DND-41 (cell line): ENCODE measurements around the gene GVQW3.

Source experiments
- ATAC-seq: fragments of 200-7000 bp; cut with Tn5 transposase; 3 replicates; pipeline ENCODE4 v1.9.1; 2021; ENCODE audit warnings: low read depth; ENCODE audit not compliant: insufficient read depth
- DNase-seq: peaks from one replicate; pipeline ENCODE4 v3.0.0-alpha.2; 2020
- H2AFZ ChIP-seq: 2 replicates; pipeline ENCODE4 v1.6.0; 2012; ENCODE audit warnings: low read depth, low read length
- H3K27ac ChIP-seq: 2 replicates; pipeline ENCODE4 v1.5.1; 2012; ENCODE audit warnings: low read length, inconsistent platforms
- H3K27me3 ChIP-seq: fragments of 200-600 bp; sonication (generic); 2 replicates; pipeline ENCODE4 v1.6.0; 2012; ENCODE audit warnings: low read length, mild to moderate bottlenecking, inconsistent platforms; ENCODE audit not compliant: insufficient read depth, poor library complexity
- H3K36me3 ChIP-seq: 2 replicates; pipeline ENCODE4 v1.5.1; 2012; ENCODE audit warnings: low read length, inconsistent platforms; ENCODE audit not compliant: insufficient read depth
- H3K4me1 ChIP-seq: 2 replicates; pipeline ENCODE4 v1.5.1; 2012; ENCODE audit warnings: mild to moderate bottlenecking, low read length; ENCODE audit not compliant: insufficient read depth
- H3K4me2 ChIP-seq: 2 replicates; pipeline ENCODE4 v1.6.0; 2012; ENCODE audit warnings: mild to moderate bottlenecking, moderate library complexity, low read length, inconsistent platforms; ENCODE audit not compliant: insufficient read depth
- H3K4me3 ChIP-seq, 2 experiments: fragments of 200-600 bp in 1 of 2; shearing (Covaris generic) in 1 of 2; 2 replicates each; pipeline ENCODE4 v1.5.1; 2012 to 2016; ENCODE audit warnings: inconsistent platforms in 2 of 2, low read length in 2 of 2, mild to moderate bottlenecking in 2 of 2, low read depth in 1 of 2, moderate library complexity in 1 of 2
- H3K79me2 ChIP-seq: 2 replicates; pipeline ENCODE4 v1.6.0; 2012; ENCODE audit warnings: low read length, inconsistent platforms; ENCODE audit not compliant: insufficient read depth
- H3K9ac ChIP-seq: 2 replicates; pipeline ENCODE4 v1.6.0; 2012; ENCODE audit warnings: low read depth, mild to moderate bottlenecking, inconsistent platforms, low read length, moderate library complexity
- H3K9me3 ChIP-seq: 2 replicates; pipeline ENCODE4 v1.5.1; 2012; ENCODE audit warnings: low read length, moderate library complexity, mild to moderate bottlenecking, inconsistent platforms; ENCODE audit not compliant: insufficient read depth, severe bottlenecking
- H4K20me1 ChIP-seq: 2 replicates; pipeline ENCODE4 v1.6.0; 2012; ENCODE audit warnings: low read length; ENCODE audit not compliant: insufficient read depth
- EZH2 ChIP-seq: IDR thresholded peaks from 3 replicates; pipeline ENCODE4 v1.6.1; 2012; ENCODE audit warnings: borderline replicate concordance, low read depth, mild to moderate bottlenecking, moderate library complexity, low read length, inconsistent platforms; ENCODE audit not compliant: severe bottlenecking
- TF ChIP-seq, protein P1 (sequence below): IDR thresholded peaks from 2 replicates; pipeline ENCODE4 v1.5.1; 2012; ENCODE audit warnings: borderline replicate concordance, low read length, moderate library complexity, mild to moderate bottlenecking; ENCODE audit not compliant: poor library complexity, severe bottlenecking; ENCODE audit errors: extremely low read depth

Gene GVQW3

DNA sequence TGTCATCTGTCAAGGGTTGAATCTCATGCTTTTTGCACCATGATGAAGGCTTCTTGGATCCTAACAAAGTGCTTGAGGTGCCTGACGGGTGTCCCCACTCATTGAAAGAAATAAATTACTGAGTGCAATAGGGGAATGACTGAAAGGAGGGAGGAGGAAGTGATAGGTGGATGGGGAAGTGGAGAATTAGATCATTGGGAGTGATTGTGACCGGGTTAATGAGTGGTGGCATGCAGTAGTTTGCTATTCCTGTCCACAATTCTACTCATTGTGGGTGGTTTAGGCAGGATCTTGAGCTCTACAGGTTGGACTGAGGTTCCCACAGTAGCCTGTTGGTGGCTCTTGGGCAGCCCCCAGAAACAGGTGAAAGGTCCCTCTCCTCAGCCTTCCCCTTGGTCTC, 44.5 kb upstream of the GVQW3 start:
- Histone ChIP-seq H3K9ac (no peak overlapping the region), H2AFZ (no peak overlapping the region), H3K9me3 (peaks cover 17% of the 10 kb centered on the region), H3K79me2 (no peaks in the 10 kb centered on the region), H3K27me3 (no peaks in the 10 kb centered on the region), H4K20me1 (no peaks in the 10 kb centered on the region), H3K4me3 (no peak overlapping the region), H3K4me2 (no peak overlapping the region), H3K27ac (no peak overlapping the region), H3K36me3 (no peaks in the 10 kb centered on the region), H3K4me1 (no peaks in the 10 kb centered on the region)
- TF ChIP-seq, protein P1, sequence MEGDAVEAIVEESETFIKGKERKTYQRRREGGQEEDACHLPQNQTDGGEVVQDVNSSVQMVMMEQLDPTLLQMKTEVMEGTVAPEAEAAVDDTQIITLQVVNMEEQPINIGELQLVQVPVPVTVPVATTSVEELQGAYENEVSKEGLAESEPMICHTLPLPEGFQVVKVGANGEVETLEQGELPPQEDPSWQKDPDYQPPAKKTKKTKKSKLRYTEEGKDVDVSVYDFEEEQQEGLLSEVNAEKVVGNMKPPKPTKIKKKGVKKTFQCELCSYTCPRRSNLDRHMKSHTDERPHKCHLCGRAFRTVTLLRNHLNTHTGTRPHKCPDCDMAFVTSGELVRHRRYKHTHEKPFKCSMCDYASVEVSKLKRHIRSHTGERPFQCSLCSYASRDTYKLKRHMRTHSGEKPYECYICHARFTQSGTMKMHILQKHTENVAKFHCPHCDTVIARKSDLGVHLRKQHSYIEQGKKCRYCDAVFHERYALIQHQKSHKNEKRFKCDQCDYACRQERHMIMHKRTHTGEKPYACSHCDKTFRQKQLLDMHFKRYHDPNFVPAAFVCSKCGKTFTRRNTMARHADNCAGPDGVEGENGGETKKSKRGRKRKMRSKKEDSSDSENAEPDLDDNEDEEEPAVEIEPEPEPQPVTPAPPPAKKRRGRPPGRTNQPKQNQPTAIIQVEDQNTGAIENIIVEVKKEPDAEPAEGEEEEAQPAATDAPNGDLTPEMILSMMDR, result no peak
- no peak for TF ChIP-seq EZH2
- DNase-seq (no peak), ATAC-seq (no peak)

DNA sequence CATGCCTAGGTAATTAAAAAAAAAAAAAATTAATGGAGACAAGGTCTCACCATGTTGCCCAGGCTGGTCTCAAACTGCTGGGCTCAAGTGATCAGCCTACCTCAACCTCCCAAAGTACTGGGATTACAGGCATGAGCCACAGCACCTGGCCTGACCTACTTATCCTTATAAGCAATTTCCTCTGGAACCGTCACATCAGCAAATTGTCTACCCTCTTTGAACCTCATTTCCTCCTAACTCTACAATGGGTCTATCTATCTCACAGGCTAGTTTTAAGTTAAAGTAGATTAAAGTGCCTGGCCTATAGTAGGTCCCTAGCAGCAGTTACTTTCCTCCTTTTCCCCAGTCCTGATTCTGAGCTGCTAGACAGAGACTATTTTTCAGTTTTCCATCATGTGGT, 43.7 kb upstream of the GVQW3 start:
- no peak for DNase-seq
- no peak for ATAC-seq
- TF ChIP-seq, protein P1, result no peak
- no peak for TF ChIP-seq EZH2

DNA sequence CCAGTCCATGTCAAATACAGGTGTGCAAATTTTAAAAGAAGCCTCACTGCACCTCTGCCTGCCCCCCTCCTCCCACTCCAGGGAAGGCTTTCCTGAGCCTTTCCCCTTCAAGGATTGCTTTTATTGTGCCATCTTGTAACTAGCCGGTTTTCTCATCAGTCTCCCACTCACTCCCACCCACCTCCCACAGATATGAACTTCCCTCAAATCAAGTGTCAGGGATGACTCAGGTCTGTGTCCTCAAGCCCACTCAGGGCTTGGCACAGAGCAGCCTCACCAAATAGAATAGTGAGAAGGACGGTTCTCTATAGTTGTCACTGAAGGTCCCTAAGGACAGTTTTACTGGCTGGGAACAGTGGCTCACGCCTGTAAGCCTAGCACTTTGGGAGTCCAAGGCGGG, 43.2 kb upstream of the GVQW3 start:
- Histone ChIP-seq H3K9me3 (peaks cover 17% of the 10 kb centered on the region), H3K36me3 (no peaks in the 10 kb centered on the region), H3K27me3 (no peaks in the 10 kb centered on the region), H3K4me3 (no peak overlapping the region), H3K4me1 (no peaks in the 10 kb centered on the region), H3K9ac (no peak overlapping the region), H2AFZ (no peak overlapping the region), H3K79me2 (no peaks in the 10 kb centered on the region), H3K27ac (no peak overlapping the region), H4K20me1 (no peaks in the 10 kb centered on the region), H3K4me2 (no peak overlapping the region)
- DNase-seq, result no peak
- no peak for ATAC-seq
- no peak for TF ChIP-seq EZH2
- TF ChIP-seq, protein P1, result no peak

More for the DNA sequence above, 43.7 kb upstream of the GVQW3 start:
- no peaks in the 10 kb centered on the region for H4K20me1 ChIP-seq
- no peak overlapping the region for H3K4me2 ChIP-seq
- no peak overlapping the region for H2AFZ ChIP-seq
- H3K27ac ChIP-seq, result no peak overlapping the region
- H3K9ac ChIP-seq, result no peak overlapping the region
- H3K36me3 ChIP-seq, result no peaks in the 10 kb centered on the region
- no peak overlapping the region for H3K4me3 ChIP-seq
- no peaks in the 10 kb centered on the region for H3K4me1 ChIP-seq
- H3K9me3 ChIP-seq, result peaks cover 17% of the 10 kb centered on the region
- H3K79me2 ChIP-seq, result no peaks in the 10 kb centered on the region
- H3K27me3 ChIP-seq, result no peaks in the 10 kb centered on the region

DNA sequence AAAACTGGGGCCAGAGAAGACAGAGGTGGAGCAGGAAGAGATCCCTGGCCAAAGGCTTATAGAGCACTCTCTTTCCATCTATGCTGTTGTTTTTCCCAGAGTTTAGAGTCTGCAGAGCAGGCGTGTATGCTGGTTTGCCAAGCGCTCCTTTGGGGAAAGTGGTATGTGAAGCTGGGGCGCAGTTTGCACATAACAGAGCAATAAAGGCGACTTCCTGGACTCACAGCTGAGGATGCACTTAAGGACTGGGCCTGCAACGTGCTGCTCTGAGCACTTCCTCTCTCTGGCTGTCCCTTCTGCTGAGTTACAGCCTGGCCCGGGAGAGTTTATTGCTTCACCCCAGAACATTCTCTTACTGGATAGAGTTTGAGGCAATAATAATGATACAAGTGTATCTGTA, 41.9 kb upstream of the GVQW3 start:
- Histone ChIP-seq H3K36me3 (no peaks in the 10 kb centered on the region), H3K9me3 (peaks cover 17% of the 10 kb centered on the region), H4K20me1 (no peaks in the 10 kb centered on the region), H3K27ac (no peak overlapping the region), H3K4me2 (no peak overlapping the region), H3K4me1 (no peaks in the 10 kb centered on the region), H2AFZ (no peak overlapping the region), H3K27me3 (no peaks in the 10 kb centered on the region), H3K4me3 (no peak overlapping the region), H3K79me2 (no peaks in the 10 kb centered on the region), H3K9ac (no peak overlapping the region)
- no peak for DNase-seq
- TF ChIP-seq, protein P1, result no peak
- TF ChIP-seq EZH2, result no peak
- no peak; the same call in 2 of the 3 replicates for ATAC-seq
